Iris pigment epithelial cell (primary cell): ENCODE results near the gene NPAS3.

Experiments
- DNase-seq: peaks from one replicate; pipeline ENCODE4 v3.0.0-alpha.2; 2011; ENCODE audit warnings: low read depth

NPAS3 gene

DNA sequence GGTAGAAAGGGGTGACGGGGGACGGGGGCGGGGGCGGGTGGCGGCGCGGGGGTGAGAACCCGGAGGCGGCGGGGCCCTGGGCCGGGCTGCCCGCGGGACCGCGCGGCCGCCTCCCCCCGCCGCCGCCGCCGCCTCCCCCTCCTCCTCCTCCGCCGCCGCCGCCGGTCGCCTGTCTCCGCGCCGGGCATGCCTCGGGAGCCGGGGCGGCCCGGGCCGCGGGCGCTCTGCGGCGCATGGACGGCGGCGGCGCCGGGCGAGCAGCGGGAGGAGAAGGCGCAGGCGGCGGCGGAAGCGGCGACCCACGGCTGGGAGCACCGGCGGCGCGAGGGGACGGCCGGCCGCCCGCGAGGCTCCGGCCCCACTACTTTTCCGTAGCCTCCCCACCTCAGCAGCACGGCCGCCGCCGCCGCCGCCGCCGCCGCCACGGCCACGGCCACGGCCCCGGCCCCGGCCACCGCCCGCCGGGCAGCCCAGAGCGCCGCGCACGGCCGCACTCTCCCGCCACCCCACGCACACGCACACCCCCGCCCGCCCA lies at the start of gene NPAS3:
NPAS3 (plus strand) TSS at position 161 of the 535 bp plus-strand sequence.
- DNase-seq: no peak

DNA sequence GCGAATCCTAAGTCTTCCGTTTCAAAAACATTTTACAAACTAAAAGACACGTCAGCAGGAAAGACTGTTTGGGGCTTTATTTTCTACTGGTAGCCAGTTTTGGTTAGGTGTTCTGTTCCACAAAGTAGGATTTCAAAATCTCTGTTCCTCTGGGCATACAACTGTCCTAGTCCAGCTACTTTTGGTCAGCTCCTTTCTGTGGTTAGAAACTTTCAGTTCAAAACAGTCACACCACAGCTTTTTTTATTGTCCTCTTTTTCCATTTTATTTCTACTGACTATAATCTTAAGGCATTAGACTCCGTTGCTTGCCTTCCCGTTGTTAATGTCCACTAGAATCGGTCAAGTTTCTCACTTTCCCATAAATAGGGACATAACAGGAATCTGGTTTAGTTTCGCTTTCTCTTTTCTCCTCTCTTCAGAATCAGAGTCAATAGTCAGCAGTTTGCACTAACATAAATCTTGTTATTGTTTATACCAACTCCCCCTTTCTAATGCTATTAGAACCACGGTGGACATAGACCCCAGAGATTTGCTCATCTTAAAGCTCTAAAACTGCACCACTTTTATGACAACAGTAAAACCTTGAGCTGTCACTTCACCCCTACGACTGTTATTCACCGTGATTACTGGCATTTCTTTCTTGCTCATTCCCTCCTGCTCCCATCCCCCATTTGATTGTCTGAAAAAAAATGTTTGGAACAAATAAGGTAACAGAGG lies 41.5 kb upstream of the NPAS3 start:
- peak; percentile 28 for DNase-seq

DNA sequence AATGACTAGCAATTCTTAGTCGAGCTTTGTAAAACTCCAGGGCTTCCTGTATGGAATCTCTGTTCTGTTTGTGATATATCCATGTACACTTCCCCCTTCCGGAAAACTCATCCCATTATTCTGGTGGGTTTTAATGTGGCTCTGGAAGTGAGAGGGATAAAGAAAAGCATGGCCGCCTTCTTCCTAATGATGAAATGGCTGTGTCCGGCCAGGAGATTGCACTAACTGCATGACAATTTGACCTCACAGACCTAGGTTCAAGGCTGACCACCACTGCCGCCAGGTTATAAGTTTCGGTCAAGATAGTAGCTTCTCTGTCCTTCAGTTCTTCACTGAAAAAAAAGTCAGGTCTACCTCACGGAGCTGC lies 41.0 kb upstream of the NPAS3 start:
- DNase-seq: no peak

DNA sequence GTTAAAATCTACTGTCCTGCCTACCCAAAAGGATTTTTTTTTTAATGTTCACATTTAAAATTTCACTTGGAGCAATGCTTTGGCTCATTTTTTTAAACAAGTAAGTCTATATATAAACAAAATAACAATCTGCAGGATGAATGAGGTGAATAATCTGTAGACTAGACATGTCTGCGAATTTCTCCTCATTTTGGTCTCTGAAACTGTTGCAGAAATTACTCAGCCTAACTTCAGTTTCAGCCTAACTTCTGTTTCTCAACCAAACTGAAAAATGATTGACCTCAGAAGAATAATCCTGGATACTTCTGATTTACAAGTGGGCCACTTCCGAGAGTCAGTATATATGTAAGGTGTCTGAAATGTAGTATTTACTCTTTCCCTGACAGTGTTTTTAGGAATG lies 39.8 kb upstream of the NPAS3 start:
- DNase-seq: no peak

GRCh38 chr14:32900547-32900946 lies 38.1 kb upstream of the NPAS3 start:
- DNase-seq: no peak

GRCh38 chr14:32905013-32905412 lies 33.7 kb upstream of the NPAS3 start:
- DNase-seq: no peak

- no peak for DNase-seq
Measured at GRCh38 chr14:32906672-32907071, 32.0 kb upstream of the NPAS3 start.

- DNase-seq: no peak
Measured at GRCh38 chr14:32908196-32909084, 30.2 kb upstream of the NPAS3 start.

GRCh38 chr14:32913725-32914124 lies 25.0 kb upstream of the NPAS3 start:
- peak; percentile 58 for DNase-seq

DNA sequence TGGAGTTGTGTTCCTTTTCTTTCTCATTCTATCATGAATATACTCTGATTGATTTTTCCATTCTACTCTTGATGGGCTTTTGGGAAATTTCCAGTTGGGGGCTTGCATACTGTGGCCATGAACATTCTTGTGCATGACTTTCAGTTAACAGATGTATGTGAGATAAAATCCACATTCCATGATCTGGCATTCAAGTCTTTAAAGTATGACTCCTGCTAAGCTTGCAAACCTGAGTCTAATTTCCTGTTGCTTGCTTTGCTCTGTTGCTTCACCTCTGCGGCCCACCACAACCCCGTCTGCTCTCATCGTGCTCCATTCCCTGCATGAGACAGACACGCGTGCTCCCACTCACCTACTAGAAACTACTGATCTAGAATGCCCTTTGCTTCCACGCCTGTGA lies 24.3 kb upstream of the NPAS3 start:
- DNase-seq: no peak

GRCh38 chr14:32920696-32921276 lies 17.9 kb upstream of the NPAS3 start:
- no peak for DNase-seq

DNA sequence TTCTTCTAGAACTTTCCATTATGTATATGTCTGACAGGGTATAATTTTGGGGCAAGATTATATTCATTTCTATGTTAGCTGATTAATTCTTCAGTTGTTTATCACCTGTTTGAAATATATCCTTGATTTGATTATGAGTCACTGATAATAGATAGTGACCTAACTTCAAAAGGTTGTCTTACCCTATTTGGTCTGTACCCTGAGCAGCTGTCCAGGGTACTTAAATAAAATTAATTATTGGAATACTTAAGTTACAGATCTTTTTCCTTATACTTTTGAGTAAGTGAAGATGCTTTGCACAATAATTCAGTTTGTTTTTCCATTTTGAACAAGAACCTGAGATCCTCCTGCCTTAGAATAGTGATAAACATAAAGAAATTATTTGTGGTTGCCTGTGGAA lies 13.2 kb upstream of the NPAS3 start:
- no peak for DNase-seq

- no peak for DNase-seq
Measured at GRCh38 chr14:32932302-32932913, 6.3 kb upstream of the NPAS3 start.

DNA sequence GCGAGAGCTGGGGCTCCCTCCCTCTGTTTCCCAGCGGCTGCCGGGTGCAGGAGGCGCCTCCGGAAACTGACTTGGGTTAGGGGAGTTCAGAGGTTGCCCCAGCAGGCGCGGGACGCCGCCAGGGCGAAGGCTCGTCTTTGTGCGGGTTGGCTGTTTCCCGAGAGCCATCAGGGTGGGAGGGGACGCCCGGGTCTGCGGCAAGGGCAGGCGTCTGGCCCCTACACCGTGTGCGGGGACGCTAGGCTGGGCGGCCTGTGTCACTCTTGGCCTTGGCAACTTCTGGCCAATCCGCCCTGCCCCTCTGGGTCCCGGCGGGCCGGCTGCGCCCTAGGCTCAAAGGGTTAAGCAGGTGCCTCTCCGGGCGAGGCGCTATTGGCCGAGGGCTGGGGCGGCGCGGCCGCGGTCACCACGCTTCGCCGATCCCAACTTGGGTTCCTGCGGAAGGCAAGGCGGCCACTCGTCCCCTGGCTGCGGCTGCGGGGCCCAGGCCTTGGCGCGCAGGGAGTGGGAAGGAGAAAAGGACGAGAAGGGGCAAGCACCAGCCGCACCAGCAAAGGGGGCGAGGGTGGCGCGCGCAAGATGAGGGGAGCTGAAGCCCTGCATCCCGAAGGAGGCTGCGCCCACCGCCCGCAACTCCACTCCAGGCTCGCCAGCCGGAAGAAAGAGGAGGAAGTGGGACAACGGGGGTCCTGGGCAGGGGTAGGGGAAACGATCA lies 5.6 kb upstream of the NPAS3 start:
- no peak for DNase-seq

- DNase-seq: peak; percentile 61
Measured at GRCh38 chr14:32933629-32934072, 5.0 kb upstream of the NPAS3 start.

GRCh38 chr14:32934073-32934880 lies 4.4 kb upstream of the NPAS3 start:
- DNase-seq: peak; percentile 34

- DNase-seq: no peak
Measured at GRCh38 chr14:32934881-32935633, 3.6 kb upstream of the NPAS3 start.

- DNase-seq: peak; percentile 71
Measured at GRCh38 chr14:32939254-32940065, 781 bp downstream of the NPAS3 start.

DNA sequence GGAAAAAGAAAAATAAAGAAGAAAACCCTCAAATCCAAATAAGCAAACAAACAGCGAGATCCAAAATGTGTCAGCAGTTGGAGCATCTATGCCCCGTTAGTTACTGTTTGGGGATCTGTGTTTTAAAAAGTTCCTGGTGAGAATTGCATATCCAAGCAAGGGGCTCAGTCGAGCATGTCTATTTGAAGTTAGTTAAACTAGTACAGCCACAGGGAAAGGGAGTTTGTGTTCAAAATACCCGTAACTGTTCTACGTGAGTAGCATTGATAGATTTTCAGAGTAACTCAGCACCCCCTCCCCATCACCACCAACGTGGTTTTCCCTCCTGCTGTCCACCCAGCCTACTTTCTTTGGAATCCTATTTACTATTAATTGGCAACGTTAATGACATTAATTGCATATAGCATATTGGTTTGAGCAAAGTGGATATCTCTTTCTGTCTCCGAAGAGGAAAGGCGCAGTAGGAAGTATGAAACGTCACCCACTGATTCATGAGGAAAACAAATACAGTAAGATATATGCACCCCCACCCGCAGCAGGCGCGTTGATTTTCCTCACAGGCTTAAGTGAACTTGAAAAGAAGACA lies 1.5 kb downstream of the NPAS3 start:
- DNase-seq: peak; percentile 55
